T follicular helper cell (primary cell): ENCODE measurements around the gene STAMBP.
"Not testable (repeated sequence)": the region's sequence is repeated elsewhere in the genome, so short reads cannot be mapped to it uniquely, and the experiment has no call there.

Experiments used
- DNase-seq: peaks from one replicate; pipeline ENCODE4 v3.0.0-alpha.2; 2020; ENCODE audit warnings: low read depth

STAMBP gene

GRCh38 chr2:73837847-73838585 lies 9.3 kb downstream of the STAMBP start:
- no peak for DNase-seq

- DNase-seq, result no peak
Observed at GRCh38 chr2:73838889-73839534, 10.3 kb downstream of the STAMBP start.

DNA sequence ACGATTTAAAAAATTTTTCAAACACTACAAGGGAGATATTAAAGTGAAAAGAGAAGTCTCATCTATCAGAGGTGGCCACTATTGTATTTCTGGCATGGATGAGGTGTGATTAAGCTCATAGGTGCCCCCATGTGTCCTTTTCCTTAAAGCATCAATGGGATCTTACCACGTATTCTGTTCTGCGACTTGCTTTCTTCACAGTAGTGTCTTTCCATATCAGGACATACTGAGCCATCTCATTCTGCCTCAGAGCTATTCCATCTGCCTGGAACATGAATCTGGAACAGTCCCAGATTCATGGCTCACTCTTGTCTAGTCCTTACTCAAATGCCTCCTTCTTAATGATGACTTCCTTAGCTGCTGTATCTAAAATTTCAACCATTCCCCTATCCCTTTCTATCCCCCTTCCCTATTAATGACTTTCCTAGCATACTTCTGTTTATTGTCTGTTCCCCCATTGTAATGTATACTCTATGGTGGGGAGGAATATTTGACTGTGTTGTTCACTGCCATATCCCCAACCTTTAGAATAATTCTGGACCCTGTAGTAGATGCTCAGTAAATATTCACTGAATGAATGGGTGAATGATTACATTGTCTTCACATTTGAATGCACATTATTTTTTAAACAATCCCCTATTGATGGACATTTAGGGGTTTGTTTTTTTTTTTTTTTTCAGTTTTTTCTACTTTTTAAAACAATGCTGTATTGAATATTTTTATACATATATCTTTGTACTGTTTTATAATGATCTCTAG lies 11.1 kb downstream of the STAMBP start:
- DNase-seq, result no peak

DNA sequence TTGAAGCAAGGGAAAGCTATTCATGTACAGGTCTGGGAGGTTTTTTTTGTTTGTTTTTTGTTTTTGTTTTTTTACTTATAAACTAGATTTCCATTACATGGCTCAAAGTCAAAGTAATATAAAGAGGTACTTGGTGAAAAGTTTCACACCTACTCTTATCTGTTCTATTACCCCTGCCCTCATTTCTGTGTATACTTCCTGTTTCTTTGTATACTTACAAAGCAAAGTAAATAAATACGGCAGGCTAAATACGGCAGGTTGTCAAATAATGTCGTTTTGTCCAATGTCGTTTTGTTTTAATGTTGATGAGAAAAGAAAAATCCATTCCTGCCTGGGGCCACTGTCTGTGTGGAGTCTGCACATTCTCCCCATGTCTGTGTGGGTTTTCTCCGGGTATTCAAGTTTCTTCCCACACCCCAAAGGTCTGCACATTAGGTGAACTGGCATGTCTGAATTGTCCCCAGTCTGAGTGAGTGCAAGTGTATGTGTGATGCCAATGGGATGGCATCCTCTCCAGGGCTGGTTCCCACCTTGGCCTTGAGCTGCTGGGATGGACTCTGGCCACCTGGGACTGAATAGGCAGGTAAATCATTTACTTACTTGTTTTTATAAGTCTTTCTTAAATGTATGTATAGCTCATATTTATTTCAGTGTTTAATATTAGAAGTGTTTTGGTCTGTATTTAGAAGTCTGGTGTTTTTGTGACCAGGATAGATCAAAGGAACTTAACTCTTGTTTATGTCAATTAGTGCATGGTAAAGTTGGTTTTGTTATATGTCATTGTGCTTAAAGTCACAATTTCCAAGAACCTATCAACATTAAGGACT lies 13.4 kb downstream of the STAMBP start:
- DNase-seq, result no peak

DNA sequence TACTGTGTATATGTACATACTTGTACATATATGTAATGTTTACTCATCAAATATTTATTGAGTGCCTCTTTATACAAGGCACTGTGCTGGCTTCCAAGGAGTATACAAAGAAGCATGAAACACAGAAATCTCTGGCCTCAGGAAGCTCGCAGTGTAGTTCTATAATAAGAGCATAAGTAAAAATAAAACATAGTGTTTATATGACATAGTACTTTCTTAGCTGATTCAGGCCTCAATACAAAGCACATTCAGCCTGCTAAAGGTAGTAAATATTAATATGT lies 13.9 kb downstream of the STAMBP start:
- no peak for DNase-seq

DNA sequence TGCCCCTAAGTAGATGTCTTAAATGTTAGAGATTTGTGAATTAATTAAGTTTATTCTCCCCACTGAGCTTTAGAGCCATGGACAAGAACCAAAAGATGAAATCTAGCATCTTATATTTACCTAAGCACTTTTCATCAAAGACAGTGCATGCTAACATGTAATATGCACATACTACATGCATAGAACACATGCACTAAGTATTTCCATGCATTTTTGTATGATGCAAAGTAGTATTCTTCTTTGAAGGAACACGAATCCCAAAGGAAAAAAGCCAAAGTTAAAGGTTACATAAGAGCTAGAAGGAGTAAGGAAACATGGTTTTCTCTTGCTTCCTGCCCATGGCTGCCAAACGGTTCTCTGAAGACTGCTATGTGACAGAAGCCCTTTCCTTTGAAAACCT lies 15.3 kb downstream of the STAMBP start:
- no peak for DNase-seq

GRCh38 chr2:73850009-73850408 lies 21.2 kb downstream of the STAMBP start:
- DNase-seq, result no peak

DNA sequence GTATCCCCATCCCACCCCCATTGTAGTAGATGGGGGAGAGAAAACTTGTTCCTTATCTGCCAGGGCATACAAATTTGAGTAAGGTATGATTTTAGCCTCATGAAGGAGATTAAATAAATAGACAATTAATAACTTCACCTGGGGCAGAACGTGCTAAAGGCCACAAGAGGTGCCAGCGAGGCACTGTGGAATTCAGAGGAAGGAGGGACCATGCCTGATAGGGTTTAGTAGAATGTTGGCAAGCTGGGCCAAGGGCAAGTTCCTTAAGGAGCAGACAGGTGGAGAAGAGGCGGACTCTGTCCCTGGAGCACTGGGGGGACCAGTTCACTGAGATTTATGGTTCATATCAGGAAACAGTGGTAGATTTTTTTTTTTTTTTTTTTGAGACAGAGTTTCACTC lies 22.5 kb downstream of the STAMBP start:
- DNase-seq, result no peak

DNA sequence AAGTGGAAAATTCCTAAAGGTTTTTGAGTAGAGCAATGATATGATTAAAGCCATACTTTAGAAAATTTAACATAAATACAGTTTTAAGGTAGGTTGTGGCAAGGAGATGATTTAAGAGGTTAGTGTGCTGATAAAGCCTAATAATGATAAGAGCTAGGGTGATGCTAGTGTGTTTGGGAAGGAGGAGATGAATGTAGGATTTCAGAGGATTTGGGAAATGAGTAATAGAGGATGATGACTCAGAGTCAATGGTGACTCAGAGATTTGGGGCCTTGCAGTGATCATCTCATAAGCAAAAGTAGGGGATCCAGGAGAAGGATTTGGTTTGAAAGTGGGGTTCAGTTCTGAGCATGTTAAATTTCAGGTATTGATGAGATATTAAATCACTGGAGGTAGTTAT lies 23.3 kb downstream of the STAMBP start:
- no peak for DNase-seq

- DNase-seq, result no peak
Observed at GRCh38 chr2:73855526-73855925, 26.8 kb downstream of the STAMBP start.

DNA sequence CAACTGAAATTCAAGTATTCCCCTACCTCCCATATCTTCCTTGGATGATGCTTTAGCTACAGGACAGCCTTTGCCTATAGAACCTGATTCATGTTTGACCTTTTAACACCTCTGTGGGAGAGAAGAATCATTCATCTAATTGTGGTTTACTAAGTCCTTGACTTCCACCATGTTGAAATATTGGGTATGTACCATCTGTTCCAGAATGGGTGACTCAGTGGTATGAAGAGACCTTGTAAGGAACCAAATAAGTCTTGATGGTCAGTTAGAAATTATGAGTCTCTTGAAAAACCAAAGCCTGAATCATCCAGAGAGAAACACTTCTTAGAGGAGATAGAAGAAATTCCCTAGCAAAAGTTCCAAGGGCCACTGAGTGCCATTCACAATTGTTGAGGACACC lies 27.5 kb downstream of the STAMBP start:
- DNase-seq, result no peak

DNA sequence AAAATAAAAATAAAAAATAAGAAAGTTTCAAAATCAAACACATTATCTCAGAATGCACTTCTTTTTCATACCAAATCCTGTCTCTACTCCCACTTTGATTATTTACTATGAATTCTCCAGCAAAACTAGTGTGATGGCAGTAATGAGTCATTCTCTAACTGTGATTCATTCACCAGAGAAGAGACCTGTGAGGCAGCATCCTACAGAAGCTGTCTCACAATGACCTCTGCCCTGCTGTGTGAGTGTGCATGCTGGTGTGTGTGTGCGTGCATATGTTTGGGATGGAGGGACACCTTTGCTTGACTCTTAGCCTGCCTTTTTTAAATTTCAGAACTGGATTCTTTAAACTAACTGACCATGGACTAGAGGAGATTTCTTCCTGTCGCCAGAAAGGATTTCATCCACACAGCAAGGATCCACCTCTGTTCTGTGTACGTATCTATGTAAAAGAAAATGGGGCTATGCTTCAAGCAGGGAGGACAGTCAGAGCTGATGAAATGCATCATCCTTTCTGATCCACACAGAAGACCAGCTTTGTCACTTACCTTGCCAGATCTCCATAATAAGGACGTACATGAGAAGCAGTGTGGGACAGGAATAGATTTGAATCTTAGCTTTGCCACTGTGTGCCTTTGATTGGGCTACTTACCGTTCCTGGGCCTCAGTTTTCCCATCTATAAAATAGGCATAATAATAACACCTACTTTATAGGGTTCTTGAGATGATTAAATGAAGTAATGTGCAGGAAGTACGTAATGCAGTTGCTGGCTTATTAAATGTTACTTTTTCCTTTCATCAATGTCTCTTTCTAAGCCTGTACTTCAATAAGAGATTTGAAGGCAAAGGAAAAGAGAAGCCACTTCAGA lies 31.2 kb downstream of the STAMBP start:
- no peak for DNase-seq

DNA sequence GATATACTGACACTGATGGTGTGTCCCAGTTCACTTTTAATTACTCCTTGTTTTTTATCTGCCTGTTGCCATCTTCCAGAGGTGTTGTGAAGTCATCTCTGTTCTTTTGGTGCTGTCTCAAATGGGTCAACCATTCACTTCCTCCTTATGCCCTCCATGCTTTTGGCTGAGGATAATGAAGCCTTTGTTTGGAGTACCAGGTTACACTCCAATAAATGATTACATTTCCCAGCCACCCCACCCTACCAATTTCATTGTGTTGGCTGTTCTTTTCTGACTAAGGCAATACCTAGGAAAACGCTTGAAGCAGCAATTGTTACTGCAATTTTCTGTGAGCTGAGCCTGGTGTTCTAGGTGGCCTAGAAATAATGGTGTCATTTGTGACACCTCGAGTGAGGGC lies 34.2 kb downstream of the STAMBP start:
- no peak for DNase-seq

GRCh38 chr2:73868204-73868978 lies 39.6 kb downstream of the STAMBP start:
- no peak for DNase-seq

DNA sequence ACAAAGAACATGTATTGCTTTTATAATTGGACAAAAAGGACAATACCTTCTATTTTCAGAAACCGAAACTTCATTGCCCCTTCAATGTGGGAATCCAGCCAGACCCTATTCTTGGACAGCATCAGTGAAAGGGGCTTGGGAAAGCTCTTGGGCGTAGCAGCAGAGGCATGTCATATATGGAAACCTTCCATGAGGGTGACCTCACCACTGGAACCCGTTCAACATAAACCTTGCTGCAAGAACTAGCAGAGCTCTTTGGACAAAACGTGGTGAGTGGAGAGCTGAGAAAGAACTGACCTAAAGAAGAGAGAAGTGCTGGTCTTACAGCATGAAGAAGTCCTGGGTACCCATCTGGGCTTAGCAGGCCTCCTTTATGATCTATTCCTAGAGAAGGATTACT lies 41.3 kb downstream of the STAMBP start:
- DNase-seq, result no peak

DNA sequence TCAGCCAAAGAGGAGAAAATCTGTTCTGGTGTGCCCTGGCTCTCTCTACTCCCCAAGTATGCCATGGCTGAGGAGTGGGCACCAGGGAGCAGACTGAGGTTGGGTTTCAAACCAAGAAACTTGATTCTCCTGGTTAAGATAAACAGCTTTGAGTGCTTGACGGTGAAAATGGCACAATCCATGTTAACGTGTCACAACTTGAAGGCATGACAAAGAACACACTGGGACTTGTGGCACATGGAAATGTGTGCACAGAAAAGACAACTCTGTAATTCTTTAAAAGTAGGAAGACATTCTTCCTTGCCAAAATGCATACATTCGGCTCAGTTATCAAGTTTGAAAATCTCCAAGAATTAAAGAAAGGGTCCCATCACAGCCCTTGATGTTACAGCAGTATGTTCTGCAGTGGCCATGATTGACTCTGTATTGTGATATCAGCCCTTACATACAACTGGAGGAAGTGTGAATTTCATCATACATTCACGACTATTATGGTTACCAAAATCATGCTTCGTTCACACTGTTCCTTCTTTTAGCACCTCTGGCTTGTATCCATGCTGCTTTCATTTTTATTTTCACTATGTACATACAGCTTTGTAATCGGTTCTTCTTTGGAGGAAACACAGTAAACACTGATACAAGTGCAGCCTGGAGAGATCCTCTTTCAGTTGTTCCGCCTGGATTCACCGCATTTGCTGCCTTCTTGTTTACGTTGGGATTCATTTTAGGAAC lies 48.5 kb downstream of the STAMBP start:
- no peak for DNase-seq

DNA sequence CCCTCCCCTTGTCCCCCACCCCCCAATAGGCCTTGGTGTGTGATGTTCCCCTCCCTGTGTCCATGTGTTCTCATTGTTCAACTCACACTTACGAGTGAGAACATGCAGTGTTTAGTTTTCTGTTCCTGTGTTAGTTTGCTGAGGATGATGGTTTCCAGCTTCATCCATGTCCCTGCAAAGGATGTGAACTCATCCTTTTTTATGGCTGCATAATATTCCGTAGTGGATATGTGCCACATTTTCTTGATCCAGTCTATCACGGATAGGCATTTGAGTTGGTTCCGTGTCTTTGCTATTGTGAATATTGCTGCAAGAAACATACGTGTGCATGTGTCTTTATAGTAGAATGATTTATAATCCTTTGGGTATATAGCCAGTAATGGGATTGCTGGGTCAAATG lies 49.2 kb downstream of the STAMBP start:
- DNase-seq, result not testable (repeated sequence)

GRCh38 chr2:73885406-73885805 lies 56.6 kb downstream of the STAMBP start:
- no peak for DNase-seq

DNA sequence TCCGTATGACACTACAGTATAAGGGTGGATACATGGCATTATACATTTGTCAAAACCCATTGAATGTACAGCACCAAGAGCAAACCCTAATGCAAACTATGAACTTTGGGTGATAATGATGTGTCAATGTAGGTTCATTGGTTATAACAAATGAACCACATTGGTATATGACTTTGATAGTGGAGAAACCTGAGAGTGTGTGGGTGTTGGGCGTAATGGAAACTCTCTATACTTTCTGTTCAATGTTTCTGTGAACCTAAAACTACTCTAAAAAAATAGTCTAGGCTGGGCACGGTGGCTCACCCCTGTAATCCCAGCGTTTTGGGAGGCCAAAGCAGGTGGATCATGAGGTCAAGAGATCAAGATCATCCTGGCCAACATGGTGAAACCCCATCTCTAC lies 57.6 kb downstream of the STAMBP start:
- no peak for DNase-seq
